HG03159 (cell line): Measurements from ENCODE around the gene KCNT2.

Experiments used
- ATAC-seq: cut with Tn5 transposase; IDR thresholded peaks from one replicate; pipeline ENCODE4 v1.9.1; 2021; ENCODE audit warnings: mild to moderate bottlenecking, moderate library complexity; ENCODE audit not compliant: unreplicated experiment

KCNT2 gene

GRCh38 chr1:196451103-196451502 is 157.1 kb downstream of the KCNT2 start:
- no peak for ATAC-seq

GRCh38 chr1:196450143-196451095 is 157.8 kb downstream of the KCNT2 start:
- ATAC-seq: no peak

GRCh38 chr1:196449460-196449859 is 158.8 kb downstream of the KCNT2 start:
- no peak for ATAC-seq

- no peak for ATAC-seq
These were observed 162.5 kb downstream of the KCNT2 start for GRCh38 chr1:196445775-196446174.

DNA sequence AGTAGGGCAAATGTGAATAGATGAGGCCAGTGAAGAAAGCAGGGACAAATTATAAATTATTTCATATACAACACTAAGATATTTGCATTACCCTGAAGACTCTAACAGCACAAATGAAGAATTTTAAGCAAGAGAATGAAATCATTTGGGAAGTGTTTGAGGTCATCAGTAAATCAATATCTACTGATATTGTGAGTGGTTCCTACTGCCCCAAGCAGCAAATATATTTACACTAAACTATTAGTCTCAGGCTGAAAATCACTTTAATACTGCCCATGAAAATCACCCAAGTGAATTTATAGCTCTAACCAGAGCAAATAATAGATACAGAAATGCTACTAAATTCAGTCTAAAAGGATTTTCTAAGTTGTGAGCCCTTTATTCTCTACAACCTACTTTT is 163.6 kb downstream of the KCNT2 start:
- ATAC-seq: no peak

DNA sequence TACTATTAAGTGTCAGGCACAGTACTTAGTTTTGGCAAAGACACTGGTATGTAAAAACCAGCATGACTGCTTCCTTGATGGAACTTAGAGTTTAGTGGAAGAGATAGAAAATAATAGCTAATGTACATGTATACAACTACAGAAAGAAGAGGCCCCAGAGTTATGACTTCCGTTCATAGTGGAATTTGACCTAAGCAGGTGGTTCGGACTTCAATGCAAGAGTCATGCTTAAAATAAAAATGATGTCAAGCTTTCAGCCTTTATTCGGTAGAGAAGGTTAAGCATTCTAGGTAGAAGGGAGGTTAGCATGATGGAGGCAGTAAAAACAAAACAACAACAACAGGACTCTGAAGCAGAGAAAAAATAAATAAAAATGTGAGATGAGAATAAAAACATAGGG is 165.9 kb downstream of the KCNT2 start:
- ATAC-seq: no peak

GRCh38 chr1:196440711-196441110 is 167.5 kb downstream of the KCNT2 start:
- no peak for ATAC-seq

GRCh38 chr1:196438329-196438728 is 169.9 kb downstream of the KCNT2 start:
- ATAC-seq: no peak

GRCh38 chr1:196437671-196438070 is 170.6 kb downstream of the KCNT2 start:
- ATAC-seq: no peak

- no peak for ATAC-seq
These were observed 175.2 kb downstream of the KCNT2 start for GRCh38 chr1:196433000-196433399.

- no peak for ATAC-seq
These were observed 180.1 kb downstream of the KCNT2 start for GRCh38 chr1:196427976-196428734.

DNA sequence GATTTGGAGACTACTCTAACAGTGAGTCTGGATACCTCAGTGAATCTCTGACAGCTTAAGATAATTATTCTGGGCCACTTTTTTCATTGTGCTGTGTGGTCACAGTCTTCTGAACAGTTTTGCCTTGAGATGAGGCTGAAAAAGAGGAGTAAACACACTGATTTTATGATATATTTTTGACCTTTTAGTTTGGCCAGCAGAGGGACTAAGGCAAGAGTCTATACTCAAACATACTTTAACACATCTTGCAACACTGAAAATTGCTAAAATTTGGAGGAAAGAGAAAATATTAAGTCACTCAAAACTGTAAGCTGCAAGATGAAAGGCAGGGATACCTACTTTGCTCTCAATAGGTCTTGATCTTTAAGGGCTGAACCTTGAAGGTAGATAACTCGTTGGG is 182.7 kb downstream of the KCNT2 start:
- no peak for ATAC-seq

- ATAC-seq: no peak
These were observed 184.6 kb downstream of the KCNT2 start for GRCh38 chr1:196423612-196424011.

- no peak for ATAC-seq
These were observed 189.5 kb downstream of the KCNT2 start for GRCh38 chr1:196418772-196419171.

DNA sequence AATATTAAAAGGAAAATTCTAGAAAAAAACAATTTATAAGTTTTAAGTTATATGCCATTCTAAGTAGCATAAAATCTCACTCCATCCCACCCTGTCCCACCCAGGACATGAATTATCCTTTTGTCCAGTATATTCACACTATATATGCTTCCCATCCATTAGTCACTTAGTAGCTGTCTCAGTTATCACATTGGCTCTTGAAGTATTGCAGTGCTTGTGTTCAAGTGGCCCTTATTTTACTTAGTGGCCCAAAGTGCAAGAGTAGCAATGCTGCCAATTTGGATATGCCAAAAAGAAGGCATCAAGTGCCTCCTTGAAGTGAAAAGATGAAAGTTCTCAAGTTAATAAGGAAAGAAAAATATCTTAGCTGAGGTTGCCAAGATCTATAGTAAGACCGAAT is 192.3 kb downstream of the KCNT2 start:
- ATAC-seq: no peak

DNA sequence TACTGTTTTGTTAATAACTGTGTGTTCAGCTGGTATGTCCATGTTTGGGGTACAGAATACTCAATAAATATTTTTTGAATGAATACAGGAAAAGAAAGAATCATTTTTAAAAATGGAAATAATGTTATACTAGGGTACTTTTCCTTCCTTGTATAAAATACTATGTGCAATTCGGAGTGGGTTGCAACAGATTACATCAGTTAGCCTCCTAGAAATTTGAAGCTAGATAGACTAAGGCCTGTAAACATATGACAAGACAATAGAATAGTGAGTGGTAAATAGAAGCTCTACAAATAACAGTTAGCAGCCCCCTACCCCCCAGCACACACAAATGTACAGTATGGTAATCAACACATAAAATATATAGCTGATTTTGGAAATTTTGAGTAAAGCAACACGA is 195.9 kb downstream of the KCNT2 start:
- no peak for ATAC-seq

DNA sequence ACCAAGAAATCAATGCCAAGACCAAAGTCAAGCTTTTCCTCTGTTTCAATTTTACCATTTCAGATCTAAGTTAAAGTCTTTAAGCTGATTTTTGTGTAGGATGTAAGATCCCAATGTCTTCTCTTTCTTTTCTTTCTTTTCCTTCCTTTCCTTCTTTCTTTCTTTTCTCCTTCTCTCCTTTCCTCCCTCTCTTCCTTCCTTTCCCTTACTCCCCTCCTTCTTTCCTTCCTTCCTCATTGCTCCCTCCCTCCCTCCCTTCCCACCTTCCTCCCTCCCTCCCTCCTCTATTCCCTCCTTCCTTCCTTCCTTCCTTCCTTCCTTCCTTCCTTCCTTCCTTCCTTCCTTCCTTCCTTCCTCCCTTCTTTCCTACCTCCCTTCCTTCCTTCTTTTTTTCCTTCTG is 197.5 kb downstream of the KCNT2 start:
- no peak for ATAC-seq

DNA sequence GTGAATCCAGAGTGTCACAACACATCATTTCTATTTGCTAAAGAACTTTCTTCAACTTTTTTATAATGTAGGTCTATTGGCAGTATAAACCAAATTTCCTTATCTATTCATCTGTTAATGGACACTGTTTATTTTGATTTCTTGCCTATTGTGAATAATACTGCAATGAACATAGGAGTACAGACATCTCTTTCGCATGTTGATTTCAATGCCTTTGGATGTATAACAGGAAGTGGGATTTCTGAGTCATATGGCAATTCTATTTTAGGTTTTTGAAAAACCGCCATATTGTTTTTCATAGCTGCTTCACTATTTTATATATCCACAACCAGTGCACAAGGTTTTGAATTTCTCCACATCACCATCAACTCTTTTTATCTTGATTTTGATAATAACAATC is 198.7 kb downstream of the KCNT2 start:
- ATAC-seq: no peak

GRCh38 chr1:196407358-196408051 is 200.7 kb downstream of the KCNT2 start:
- no peak for ATAC-seq

GRCh38 chr1:196405839-196406238 is 202.4 kb downstream of the KCNT2 start:
- no peak for ATAC-seq
